H1 (cell line): ENCODE data around the gene PPIP5K1. TPM values are rescaled to one million over a fixed set of nuclear protein-coding genes. Genes with fewer than 3 reads are reported as not detected.

Experiments
- CTCF ChIA-PET: fragments of 300-600 bp; sonication (Branson Sonifier 250); formaldehyde crosslinking; loops from one replicate; lab custom pipeline; 2021; ENCODE audit not compliant: partially characterized antibody; lab: Charles Lee
- POLR2A ChIA-PET: fragments of 300-600 bp; sonication (Branson Sonifier 250); formaldehyde crosslinking; loops from one replicate; lab custom pipeline; 2021; ENCODE audit warnings: inconsistent platforms; ENCODE audit not compliant: partially characterized antibody; lab: Charles Lee
- DNase-seq, 2 experiments: peaks; one replicate each; pipeline versions ENCODE4 v3.0.0 to v3.0.0-alpha.2; 2010 to 2022; ENCODE audit warnings: low spot score in 2 of 2, low read depth in 1 of 2, mixed read lengths in 1 of 2
- FAIRE-seq: peaks from 2 replicates; lab custom pipeline; 2011; peaks lifted over from hg19 to GRCh38; lab: Jason Lieb, UNC
- H2AFZ ChIP-seq: 2 replicates; pipeline ENCODE4 v1.8.1; 2012; ENCODE audit warnings: low read length, inconsistent platforms
- H2AK5ac ChIP-seq: 2 replicates; pipeline ENCODE4 v1.6.1; 2013; ENCODE audit warnings: low read depth, low read length
- H2BK120ac ChIP-seq: replicated peaks from 2 replicates; pipeline ENCODE3; 2013; ENCODE audit warnings: low read depth, low read length, inconsistent platforms
- H2BK12ac ChIP-seq: 2 replicates; pipeline ENCODE4 v1.6.1; 2013; ENCODE audit warnings: low read depth, low read length
- H2BK15ac ChIP-seq: 2 replicates; pipeline ENCODE4 v1.6.1; 2013; ENCODE audit warnings: low read length
- H2BK20ac ChIP-seq: 2 replicates; pipeline ENCODE4 v1.6.1; 2013; ENCODE audit warnings: low read length
- H2BK5ac ChIP-seq: 2 replicates; pipeline ENCODE4 v1.6.1; 2013; ENCODE audit warnings: low read depth, low read length
- H3K14ac ChIP-seq: 2 replicates; pipeline ENCODE4 v1.6.1; 2013; ENCODE audit warnings: inconsistent platforms; ENCODE audit not compliant: insufficient read length
- H3K18ac ChIP-seq: 2 replicates; pipeline ENCODE4 v1.6.1; 2013; ENCODE audit warnings: low read length; ENCODE audit errors: extremely low read depth
- H3K23ac ChIP-seq: 2 replicates; pipeline ENCODE4 v1.6.1; 2013; ENCODE audit warnings: inconsistent platforms; ENCODE audit not compliant: insufficient read length
- H3K23me2 ChIP-seq: 2 replicates; pipeline ENCODE4 v1.6.1; 2013; ENCODE audit warnings: low read depth, low read length
- H3K27ac ChIP-seq: 2 replicates; pipeline ENCODE4 v1.6.1; 2011; ENCODE audit warnings: low read depth, low read length, inconsistent platforms
- H3K27me3 ChIP-seq, 4 experiments: replicated peaks in 1 of 4; 1 replicate in 1 of 4; 2 replicates in 3 of 4; pipeline versions ENCODE4 v1.6.1 to v1.8.1; 2011 to 2013; ENCODE audit warnings: low read length in 3 of 4, mild to moderate bottlenecking in 3 of 4, inconsistent platforms in 2 of 4, mixed read lengths in 2 of 4, moderate library complexity in 1 of 4; ENCODE audit not compliant: control insufficient read depth in 3 of 4, insufficient read depth in 3 of 4; ENCODE audit errors: extremely low read depth in 1 of 4
- H3K36me3 ChIP-seq, 4 experiments: 2 replicates each; pipeline versions ENCODE4 v1.6.1 to v1.8.1; 2011 to 2013; ENCODE audit warnings: mild to moderate bottlenecking in 4 of 4, low read length in 3 of 4, moderate library complexity in 2 of 4, control low read depth in 1 of 4, inconsistent platforms in 1 of 4; ENCODE audit not compliant: insufficient read depth in 4 of 4, control insufficient read depth in 2 of 4
- H3K4ac ChIP-seq: replicated peaks from 2 replicates; pipeline ENCODE3; 2013; ENCODE audit warnings: low read length, low read depth, mixed read lengths, inconsistent platforms; ENCODE audit not compliant: insufficient read length
- H3K4me1 ChIP-seq, 4 experiments: replicated peaks in 1 of 4; 1 replicate in 1 of 4; 2 replicates in 3 of 4; pipeline versions ENCODE4 v1.6.1 to v1.8.1; 2011 to 2013; ENCODE audit warnings: low read length in 3 of 4, inconsistent platforms in 2 of 4, mixed read lengths in 1 of 4; ENCODE audit not compliant: insufficient read depth in 4 of 4, control insufficient read depth in 3 of 4
- H3K4me2 ChIP-seq, 2 experiments: 2 replicates each; pipeline versions ENCODE4 v1.6.1 to v1.8.1; 2011 to 2013; ENCODE audit warnings: low read depth in 2 of 2, low read length in 2 of 2, control low read depth in 1 of 2, inconsistent platforms in 1 of 2, mild to moderate bottlenecking in 1 of 2; ENCODE audit not compliant: insufficient read depth in 1 of 2
- H3K4me3 ChIP-seq, 4 experiments: fragments of 200-600, 300-600 bp in 1 of 4; sonication (generic), shearing (Covaris generic), sonication (Bioruptor Twin) in 1 of 4; 2 replicates each; pipeline versions ENCODE4 v1.5.1 to v1.8.1; 2011 to 2016; ENCODE audit warnings: low read length in 4 of 4, low read depth in 3 of 4, control low read depth in 2 of 4, inconsistent platforms in 2 of 4, mild to moderate bottlenecking in 2 of 4, mixed read lengths in 1 of 4, moderate library complexity in 1 of 4; ENCODE audit not compliant: insufficient read depth in 2 of 4; ENCODE audit errors: extremely low read depth in 1 of 4
- H3K56ac ChIP-seq: replicated peaks from 2 replicates; pipeline ENCODE3; 2013; ENCODE audit warnings: low read depth, mild to moderate bottlenecking, mixed read lengths, low read length, inconsistent platforms; ENCODE audit not compliant: insufficient read length
- H3K79me1 ChIP-seq: 2 replicates; pipeline ENCODE4 v1.6.1; 2013; ENCODE audit warnings: low read depth, low read length, control low read depth
- H3K79me2 ChIP-seq, 2 experiments: 2 replicates each; pipeline versions ENCODE4 v1.6.1 to v1.8.1; 2012 to 2013; ENCODE audit warnings: low read length in 2 of 2, mild to moderate bottlenecking in 2 of 2, inconsistent platforms in 1 of 2; ENCODE audit not compliant: insufficient read depth in 2 of 2, control insufficient read depth in 1 of 2
- H3K9ac ChIP-seq, 4 experiments: replicated peaks in 1 of 4; 1 replicate in 1 of 4; 2 replicates in 3 of 4; pipeline versions ENCODE4 v1.6.1 to v1.8.1; 2011 to 2013; ENCODE audit warnings: low read depth in 3 of 4, low read length in 3 of 4, control low read depth in 2 of 4, mild to moderate bottlenecking in 2 of 4, moderate library complexity in 2 of 4, inconsistent platforms in 1 of 4; ENCODE audit errors: extremely low read depth in 1 of 4
- H3K9me3 ChIP-seq, 2 experiments: 2 replicates each; pipeline versions ENCODE4 v1.6.1 to v1.8.1; 2012 to 2013; ENCODE audit warnings: mild to moderate bottlenecking in 2 of 2, moderate library complexity in 2 of 2, control low read depth in 1 of 2, inconsistent platforms in 1 of 2, low read depth in 1 of 2, low read length in 1 of 2, mixed read lengths in 1 of 2; ENCODE audit not compliant: insufficient read depth in 2 of 2
- H4K20me1 ChIP-seq, 2 experiments: replicated peaks in 1 of 2; 2 replicates each; pipeline versions ENCODE3 to v1.8.1; 2011 to 2013; ENCODE audit warnings: inconsistent platforms in 2 of 2, low read length in 2 of 2, mild to moderate bottlenecking in 1 of 2; ENCODE audit not compliant: insufficient read depth in 2 of 2, control insufficient read depth in 1 of 2
- H4K5ac ChIP-seq: 2 replicates; pipeline ENCODE4 v1.6.1; 2013; ENCODE audit warnings: low read length, low read depth, mixed read lengths, inconsistent platforms; ENCODE audit not compliant: insufficient read length
- H4K8ac ChIP-seq: 2 replicates; pipeline ENCODE4 v1.8.0; 2013; ENCODE audit warnings: mild to moderate bottlenecking, moderate library complexity, low read length, inconsistent platforms; ENCODE audit not compliant: insufficient read depth; ENCODE audit errors: extremely low read depth
- H4K91ac ChIP-seq: replicated peaks from 2 replicates; pipeline ENCODE3; 2013; ENCODE audit warnings: low read length, mixed read lengths, inconsistent platforms; ENCODE audit not compliant: insufficient read length
- CBX8 ChIP-seq: fragments of 300-800, 300-1000 bp; sonication (generic); IDR thresholded peaks from 2 replicates; pipeline ENCODE4 v1.7.1; 2016; ENCODE audit warnings: low read depth, low read length, borderline replicate concordance
- GABPA ChIP-seq: IDR thresholded peaks from 2 replicates; pipeline ENCODE4 v1.6.1; 2011; ENCODE audit warnings: mild to moderate bottlenecking, low read length, moderate library complexity, borderline replicate concordance; ENCODE audit not compliant: insufficient read depth
- SP1 ChIP-seq: IDR thresholded peaks from 2 replicates; pipeline ENCODE4 v1.6.1; 2011; ENCODE audit warnings: low read depth, low read length
- whole genome bisulfite sequencing, 2 experiments: shearing (Covaris generic) in 1 of 2; methylation state at CpG; one replicate each; pipeline versions ENCODE4 v1.1.6 to v1.1.7; 2013 to 2015; ENCODE audit warnings: low lambda C conversion rate in 2 of 2, mixed read lengths in 2 of 2, inconsistent platforms in 1 of 2, low coverage in 1 of 2, missing lambda C conversion rate in 1 of 2; ENCODE audit not compliant: insufficient replicate concordance in 2 of 2, insufficient coverage in 1 of 2, insufficient read length in 1 of 2; ENCODE audit errors: extremely low coverage in 1 of 2, missing lambda C conversion rate in 1 of 2; 5-methylcytosine and 5-hydroxymethylcytosine counted together
- polyA plus RNA-seq, 7 experiments: library from polyadenylated mRNA; depleted of rRNA in 3 of 7; stranded (reverse) in 5 of 7; unstranded in 2 of 7; fragments of >200 nt in 5 of 7; fragments of 200-250 nt in 2 of 7; gene quantifications; 1 replicate in 5 of 7; 2 replicates in 1 of 7; 4 replicates in 1 of 7; pipeline versions ENCODE4 v1.2.1 to v1.2.3, GENCODE V29; 2011 to 2013; ENCODE audit warnings: missing spikeins in 2 of 7, mixed read lengths in 2 of 7
- total RNA-seq: library from RNA; stranded (reverse); fragmentation: NEBNext Ultra II Directional; extraction: Animal tissue kit (Norgen Biotek cat#: 25700); gene quantifications from 2 replicates; pipeline ENCODE4 v1.2.1, GENCODE V29; 2021

The PPIP5K1 gene
- total and polyA plus RNA-seq, 2 of the 8 experiments (the other 6 are each of a cell fraction or from before 2014, with no cell fraction given): 18.8 to 22.7 TPM

DNA sequence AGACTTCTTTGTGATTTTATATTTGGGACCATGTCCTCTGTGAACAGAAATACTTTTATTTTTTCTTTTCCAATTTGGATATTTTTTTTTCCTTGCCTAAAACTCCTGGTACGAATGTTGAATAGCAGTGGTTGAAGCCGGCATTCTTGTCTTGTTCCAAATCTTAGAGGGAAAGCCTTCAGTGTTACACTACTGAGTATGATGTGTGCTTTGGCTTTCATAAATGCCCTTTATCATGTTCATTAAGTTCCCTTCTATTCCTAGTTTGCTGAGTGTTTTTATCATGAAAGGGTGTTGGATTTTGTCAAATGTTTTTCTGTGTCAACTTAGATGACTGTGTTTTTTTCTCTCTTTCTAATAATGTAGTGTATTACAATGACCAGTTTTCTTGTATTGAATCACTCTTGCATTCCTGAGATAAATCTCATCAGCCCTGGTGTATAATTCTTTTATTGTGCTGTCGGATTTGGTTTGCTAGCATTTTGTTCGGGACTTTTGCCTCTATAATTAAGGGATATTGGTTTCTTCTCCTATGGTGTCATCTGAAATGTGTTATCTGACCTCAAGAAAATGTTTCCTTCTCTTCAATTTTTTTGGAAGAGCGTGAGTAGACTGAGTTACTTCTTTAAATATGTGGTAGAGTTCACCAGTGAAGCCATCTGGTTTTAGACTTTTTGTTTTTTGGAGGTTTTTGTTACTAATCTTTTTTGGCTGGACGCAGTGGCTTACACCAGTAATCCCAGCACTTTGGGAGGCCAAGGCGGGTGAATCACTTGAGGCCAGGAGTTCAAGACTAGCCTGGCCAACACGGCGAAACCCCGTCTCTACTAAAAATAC lies 39.3 kb downstream of the PPIP5K1 start:
- Histone ChIP-seq H2BK20ac (no peak overlapping the region), H2BK5ac (no peak overlapping the region), H3K56ac (no peak overlapping the region), H4K20me1 (no peaks in the 10 kb centered on the region), H3K9me3 (no peaks in the 10 kb centered on the region), H2BK15ac (no peak overlapping the region), H3K79me1 (no peaks in the 10 kb centered on the region), H4K5ac (no peak overlapping the region), H3K36me3 (no peaks in the 10 kb centered on the region), H3K27me3 (no peaks in the 10 kb centered on the region), H4K8ac (no peak overlapping the region), H4K91ac (no peak overlapping the region), H3K14ac (no peak overlapping the region), H3K4ac (no peak overlapping the region), H3K23ac (no peak overlapping the region), H3K4me3 (no peak overlapping the region), H3K27ac (no peak overlapping the region), H2AFZ (no peak overlapping the region), H3K4me1 (no peaks in the 10 kb centered on the region), H2BK120ac (no peak overlapping the region), H3K9ac (no peak overlapping the region), H3K18ac (no peak overlapping the region), H3K4me2 (no peak overlapping the region), H2AK5ac (no peak overlapping the region), H2BK12ac (no peak overlapping the region), H3K23me2 (no peaks in the 10 kb centered on the region; the same call in 1 of the 2 replicates), H3K79me2 (no peaks in the 10 kb centered on the region)
- no peak for TF ChIP-seq CBX8
- no peak for TF ChIP-seq SP1
- TF ChIP-seq GABPA: no peak
- no peak for DNase-seq
- CTCF ChIA-PET: no interaction called here
- FAIRE-seq: no peak
- WGBS, 2 experiments: 83% methylated on average over 10 of the region's 10 CpGs; no CpG with 5 or more reads in 1 of the 2 experiments
- POLR2A ChIA-PET: no interaction called here
